GM19099 (cell line): ENCODE measurements around the gene U2AF2.

Experiments used
- POLR2A ChIP-seq: IDR thresholded peaks from 3 replicates; pipeline ENCODE4 v1.6.1; 2011; ENCODE audit warnings: low read depth; ENCODE audit not compliant: insufficient read length; ENCODE audit errors: extremely low read depth

The U2AF2 gene

GRCh38 chr19:55690109-55690768 lies 35.4 kb downstream of the U2AF2 start:
- TF ChIP-seq POLR2A, result no peak

GRCh38 chr19:55690769-55691545 lies 36.1 kb downstream of the U2AF2 start:
- no peak for TF ChIP-seq POLR2A

- no peak for TF ChIP-seq POLR2A
These were observed 37.0 kb downstream of the U2AF2 start for GRCh38 chr19:55691561-55692481.

DNA sequence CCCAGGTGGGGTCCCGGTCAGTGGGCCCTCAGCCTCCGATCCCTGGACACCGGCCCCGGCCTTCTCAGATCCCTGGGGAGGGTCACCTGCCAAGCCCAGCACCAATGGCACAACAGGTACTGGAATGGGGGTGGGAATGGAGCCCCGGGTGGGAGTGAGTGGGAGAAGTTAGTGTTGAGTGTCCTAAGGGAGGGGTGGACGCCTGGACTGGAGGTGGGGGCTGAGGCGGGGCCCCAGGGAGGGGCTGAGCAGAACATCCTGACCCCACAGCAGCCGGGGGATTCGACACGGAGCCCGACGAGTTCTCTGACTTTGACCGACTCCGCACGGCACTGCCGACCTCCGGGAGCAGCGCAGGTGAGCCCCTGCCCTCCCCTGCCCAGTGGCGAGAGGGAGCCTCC lies 37.8 kb downstream of the U2AF2 start:
- TF ChIP-seq POLR2A, result no peak

DNA sequence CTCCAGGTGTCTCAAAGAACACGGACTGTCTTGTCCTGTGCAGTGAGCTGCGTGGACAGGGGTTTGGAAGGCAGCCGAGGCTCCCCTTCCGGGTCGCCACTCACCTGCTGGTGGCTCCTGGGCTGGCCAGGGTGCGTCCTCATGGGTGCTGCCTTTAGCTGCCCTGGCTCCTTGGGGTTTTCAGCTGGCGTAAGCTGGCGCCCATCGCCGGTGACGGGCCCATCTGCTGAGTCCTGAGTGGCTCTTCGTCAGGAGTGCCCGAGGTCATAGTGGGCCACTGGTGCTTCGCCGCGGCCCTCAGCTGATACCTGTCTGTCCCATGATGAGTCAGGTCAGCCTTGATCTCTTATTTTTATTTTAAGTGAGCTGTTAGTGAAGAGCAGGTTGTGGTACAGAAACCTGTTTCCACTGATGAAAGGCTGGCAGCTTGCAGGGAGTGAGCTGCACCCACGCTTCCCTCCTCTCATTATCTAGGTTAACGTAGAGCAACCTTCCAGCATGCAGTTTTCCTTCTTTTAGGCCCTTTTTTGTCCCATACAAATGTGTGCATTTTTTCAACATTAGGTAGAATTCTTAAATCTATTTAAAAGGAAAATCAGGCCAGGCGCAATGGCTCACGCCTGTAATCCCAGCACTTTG lies 38.6 kb downstream of the U2AF2 start:
- TF ChIP-seq POLR2A, result no peak

- no peak for TF ChIP-seq POLR2A
These were observed 39.4 kb downstream of the U2AF2 start for GRCh38 chr19:55694241-55694655.

GRCh38 chr19:55694656-55695491 lies 40.0 kb downstream of the U2AF2 start:
- TF ChIP-seq POLR2A, result no peak

- no peak for TF ChIP-seq POLR2A
These were observed 40.9 kb downstream of the U2AF2 start for GRCh38 chr19:55695511-55696290.

- TF ChIP-seq POLR2A, result no peak
These were observed 41.6 kb downstream of the U2AF2 start for GRCh38 chr19:55696301-55697068.

DNA sequence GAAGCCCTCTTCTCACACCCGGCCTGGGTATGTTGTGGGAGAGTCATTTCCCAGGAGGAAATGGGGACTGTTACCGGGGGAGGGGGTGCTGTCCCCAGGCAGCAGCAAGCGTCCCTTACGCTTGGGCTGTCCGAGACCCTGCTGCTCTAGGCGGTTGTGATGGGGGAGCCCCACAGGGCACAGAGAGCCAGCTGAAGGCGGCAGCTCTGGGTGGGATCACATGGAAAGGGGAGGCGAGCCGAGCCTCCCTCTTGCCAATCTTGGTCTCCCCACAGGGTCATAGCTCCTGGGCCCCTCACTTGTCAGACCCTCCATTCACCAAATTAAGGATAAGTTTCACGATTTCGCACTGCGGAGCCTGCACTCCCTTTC lies 42.2 kb downstream of the U2AF2 start:
- TF ChIP-seq POLR2A, result no peak

DNA sequence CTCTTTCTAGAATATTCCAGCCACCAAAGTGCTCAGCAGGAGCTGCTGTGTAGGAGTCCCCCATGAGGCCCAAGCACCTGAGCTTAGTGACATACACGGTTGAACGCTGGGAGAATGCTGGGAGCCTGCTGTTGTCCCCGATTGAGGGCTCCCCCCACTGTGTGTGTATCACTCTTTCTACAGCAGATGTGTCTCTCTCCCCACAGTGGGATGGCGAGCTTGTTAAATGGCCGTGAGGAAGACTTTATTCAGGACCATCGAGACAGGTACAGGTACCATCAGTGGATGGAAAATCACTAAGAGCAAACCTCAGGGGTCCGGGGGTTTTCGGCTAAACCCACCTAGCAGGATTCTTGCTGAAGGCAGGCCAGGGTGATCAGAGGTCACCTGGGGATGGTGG lies 42.9 kb downstream of the U2AF2 start:
- TF ChIP-seq POLR2A, result no peak

DNA sequence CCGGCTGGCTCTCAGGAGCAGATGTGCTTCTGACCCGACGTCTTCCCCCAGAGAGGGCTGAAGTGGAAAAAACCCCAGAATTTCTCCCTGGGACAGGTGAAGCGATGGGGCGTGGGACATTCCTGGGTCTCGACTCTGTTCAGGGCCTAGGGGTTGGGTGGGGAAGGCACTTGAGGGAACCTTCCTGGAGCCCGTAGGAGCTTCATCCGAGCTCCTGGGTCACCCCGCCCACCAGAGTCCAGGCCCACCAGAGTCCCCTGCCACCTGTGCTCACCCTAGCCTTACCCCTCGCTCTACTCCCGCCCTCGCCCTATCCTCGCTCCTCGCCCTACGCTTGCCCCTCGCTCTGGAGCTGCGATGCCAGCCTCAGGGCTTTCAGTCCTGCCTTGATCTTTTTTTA lies 43.4 kb downstream of the U2AF2 start:
- no peak for TF ChIP-seq POLR2A

GRCh38 chr19:55699221-55699620 lies 44.4 kb downstream of the U2AF2 start:
- no peak for TF ChIP-seq POLR2A
